Peyer's patch (tissue), 4 donors: Measurements from ENCODE around the gene RARS1. TPM values are rescaled to one million over a fixed set of nuclear protein-coding genes. Genes with fewer than 3 reads are reported as not detected.
A peak's percentile ranks its signal among the peaks of the same experiment; 100 is the strongest.

Source experiments
- DNase-seq, 3 donors: peaks; one replicate each; pipeline ENCODE4 v3.0.0-alpha.2; 2017 to 2019
- H3K27ac ChIP-seq, 4 donors: fragments of 200-600 bp; sonication (generic); one replicate each; pipeline ENCODE4 v1.5.1; 2016 to 2019
- H3K27me3 ChIP-seq, 2 donors: fragments of 200-600 bp; sonication (generic); one replicate each; pipeline ENCODE4 v1.5.1; 2019
- H3K36me3 ChIP-seq, 3 donors: fragments of 200-600 bp; sonication (generic); one replicate each; pipeline ENCODE4 v1.5.1; 2016 to 2019
- H3K4me1 ChIP-seq, 4 donors: fragments of 200-600 bp; sonication (generic); one replicate each; pipeline ENCODE4 v1.5.1; 2016 to 2019
- H3K4me3 ChIP-seq, 4 donors: fragments of 200-600 bp; sonication (generic); 1 replicate in 3 of 4; 2 replicates in 1 of 4; pipeline ENCODE4 v1.5.1; 2016 to 2019; ENCODE audit warnings: mild to moderate bottlenecking in 1 of 4
- H3K9me3 ChIP-seq, 4 donors: fragments of 200-600 bp; sonication (generic); one replicate each; pipeline ENCODE4 v1.5.1; 2016 to 2019; ENCODE audit warnings: mild to moderate bottlenecking in 1 of 4
- POLR2A ChIP-seq, 2 donors: fragments of 450-650 bp; IDR thresholded peaks; one replicate each; pipeline ENCODE4 v1.5.1; 2017; ENCODE audit warnings: antibody characterized with exemption in 2 of 2, mild to moderate bottlenecking in 2 of 2, moderate library complexity in 2 of 2
- total RNA-seq, 4 donors: library from RNA; depleted of rRNA; stranded (reverse); fragments of >200 nt; gene quantifications; one replicate each; pipeline ENCODE4 v1.1.0, GENCODE V29; 2016
- TF ChIP-seq, protein P1 (sequence below), 6 experiments: fragments of 450-650 bp in 4 of 6; fragments of 200-600 bp in 2 of 6; sonication (generic) in 1 of 6; IDR thresholded peaks; one replicate each; pipeline ENCODE4 v1.5.1; 2017 to 2019; ENCODE audit warnings: antibody characterized with exemption in 6 of 6, mild to moderate bottlenecking in 3 of 6, moderate library complexity in 1 of 6

The RARS1 gene
- total RNA-seq, 4 donors from 2014 or later = 81.5 to 115 (median 108) TPM

DNA sequence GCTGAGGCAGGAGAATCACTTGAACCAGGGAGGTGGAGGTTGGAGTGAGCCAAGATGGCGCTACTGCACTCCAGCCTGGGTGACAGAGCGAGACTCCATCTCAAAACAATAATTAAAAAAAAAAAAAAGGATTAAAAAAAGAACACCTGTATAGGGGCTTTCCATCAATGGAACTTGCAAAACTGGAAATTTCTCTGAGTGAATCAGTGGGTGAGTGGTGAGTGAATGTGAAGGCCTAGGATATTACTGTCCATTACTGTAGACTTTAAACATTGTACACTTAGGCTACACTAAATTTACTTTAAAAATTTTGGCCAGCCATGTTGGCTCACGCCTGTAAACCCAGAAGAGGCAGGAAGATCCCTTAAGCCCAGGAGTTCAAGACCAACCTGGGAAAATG lies 5.7 kb upstream of the RARS1 start:
- Histone ChIP-seq H3K9me3 (no peaks in the 10 kb centered on the region), H3K36me3 (no peaks in the 10 kb centered on the region), H3K4me3 (no peak overlapping the region), H3K27ac (no peak overlapping the region), H3K4me1 (no peaks in the 10 kb centered on the region), H3K27me3 (no peaks in the 10 kb centered on the region)
- no peak for DNase-seq
- no peak for TF ChIP-seq POLR2A (IDR thresholded peaks at IDR 0.05)
- TF ChIP-seq, protein P1, sequence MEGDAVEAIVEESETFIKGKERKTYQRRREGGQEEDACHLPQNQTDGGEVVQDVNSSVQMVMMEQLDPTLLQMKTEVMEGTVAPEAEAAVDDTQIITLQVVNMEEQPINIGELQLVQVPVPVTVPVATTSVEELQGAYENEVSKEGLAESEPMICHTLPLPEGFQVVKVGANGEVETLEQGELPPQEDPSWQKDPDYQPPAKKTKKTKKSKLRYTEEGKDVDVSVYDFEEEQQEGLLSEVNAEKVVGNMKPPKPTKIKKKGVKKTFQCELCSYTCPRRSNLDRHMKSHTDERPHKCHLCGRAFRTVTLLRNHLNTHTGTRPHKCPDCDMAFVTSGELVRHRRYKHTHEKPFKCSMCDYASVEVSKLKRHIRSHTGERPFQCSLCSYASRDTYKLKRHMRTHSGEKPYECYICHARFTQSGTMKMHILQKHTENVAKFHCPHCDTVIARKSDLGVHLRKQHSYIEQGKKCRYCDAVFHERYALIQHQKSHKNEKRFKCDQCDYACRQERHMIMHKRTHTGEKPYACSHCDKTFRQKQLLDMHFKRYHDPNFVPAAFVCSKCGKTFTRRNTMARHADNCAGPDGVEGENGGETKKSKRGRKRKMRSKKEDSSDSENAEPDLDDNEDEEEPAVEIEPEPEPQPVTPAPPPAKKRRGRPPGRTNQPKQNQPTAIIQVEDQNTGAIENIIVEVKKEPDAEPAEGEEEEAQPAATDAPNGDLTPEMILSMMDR (IDR thresholded peaks at IDR 0.05) = no peak

DNA sequence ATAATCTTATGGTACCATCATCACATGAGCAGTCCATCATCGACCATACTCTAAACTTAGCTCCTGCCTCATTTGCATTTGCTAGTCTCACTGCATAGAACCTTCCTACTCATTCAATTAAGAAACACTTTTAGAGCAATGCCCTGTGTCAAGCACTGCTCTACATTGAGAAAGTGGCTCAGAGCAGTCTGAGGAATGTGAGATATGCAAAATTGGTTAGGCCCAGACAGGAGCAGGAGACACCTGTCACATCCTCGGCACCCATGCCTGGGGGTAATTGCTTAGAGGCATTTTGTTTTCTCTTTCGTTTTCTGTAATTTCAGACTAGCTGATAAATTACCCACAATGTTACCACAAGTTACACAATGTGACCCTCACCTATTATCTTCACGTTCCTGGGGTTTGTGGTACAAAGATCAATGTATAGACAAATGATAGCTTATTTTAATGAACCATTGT lies 4.9 kb upstream of the RARS1 start:
- no peaks in the 10 kb centered on the region for H3K27me3 ChIP-seq
- H3K9me3 ChIP-seq = no peaks in the 10 kb centered on the region
- peak in 1 of 3 donors; percentile 49 for DNase-seq
- H3K27ac ChIP-seq = no peak overlapping the region
- no peaks in the 10 kb centered on the region for H3K36me3 ChIP-seq
- TF ChIP-seq, protein P1 (IDR thresholded peaks at IDR 0.05) = no peak
- TF ChIP-seq POLR2A (IDR thresholded peaks at IDR 0.05) = no peak
- no peak overlapping the region for H3K4me3 ChIP-seq
- H3K4me1 ChIP-seq = no peaks in the 10 kb centered on the region

DNA sequence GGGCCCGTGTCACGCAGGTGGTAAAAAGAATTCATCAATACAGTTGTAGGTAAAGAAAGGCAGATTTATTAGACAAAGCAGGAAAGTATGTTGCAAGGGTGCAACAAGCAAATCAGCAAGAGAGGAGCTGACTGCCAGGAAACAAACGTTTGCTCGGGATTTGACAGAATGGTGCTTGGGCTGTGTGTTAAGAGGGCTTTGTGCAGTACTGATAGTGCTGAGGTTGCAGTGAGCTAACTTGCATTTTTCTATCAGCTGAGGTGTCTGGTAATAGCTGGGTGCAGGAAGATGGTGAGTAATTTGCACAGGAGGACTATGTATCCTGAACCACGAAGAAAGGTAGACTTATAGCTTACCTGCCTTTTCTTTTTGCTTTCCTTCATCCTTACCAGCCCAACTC lies 3.9 kb upstream of the RARS1 start:
- DNase-seq = no peak
- H3K27ac ChIP-seq = no peak overlapping the region
- H3K36me3 ChIP-seq = no peaks in the 10 kb centered on the region
- TF ChIP-seq, protein P1 (IDR thresholded peaks at IDR 0.05) = no peak
- no peak for TF ChIP-seq POLR2A (IDR thresholded peaks at IDR 0.05)
- H3K27me3 ChIP-seq = no peaks in the 10 kb centered on the region
- H3K4me1 ChIP-seq = peaks cover 0 to 3% (median 0%) of the 10 kb centered on the region in 4 donors
- H3K9me3 ChIP-seq = no peaks in the 10 kb centered on the region
- H3K4me3 ChIP-seq = no peak overlapping the region

DNA sequence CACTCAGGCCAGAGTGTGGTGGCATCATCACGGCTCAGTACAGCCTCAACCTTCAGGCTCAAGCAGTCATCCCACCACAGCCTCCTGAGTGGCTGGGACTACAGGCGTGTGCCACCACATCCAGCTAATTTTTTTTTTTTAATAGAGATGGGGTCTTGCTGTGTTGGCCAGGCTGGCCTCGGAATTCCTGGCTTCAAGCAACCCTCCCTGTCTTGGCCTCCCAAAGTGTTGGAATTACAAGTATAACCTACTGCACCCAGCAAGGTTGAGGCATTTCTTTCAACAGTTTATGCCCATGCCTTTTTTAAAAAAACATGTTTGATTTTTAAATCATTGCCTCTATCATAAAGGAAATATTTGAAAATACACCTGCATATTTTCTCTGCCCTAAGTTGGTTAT lies 2.8 kb downstream of the RARS1 start:
- Histone ChIP-seq H3K4me1 (peaks cover 0 to 12% (median 3%) of the 10 kb centered on the region in 4 donors), H3K27me3 (no peaks in the 10 kb centered on the region), H3K36me3 (peaks cover 0 to 57% (median 0%) of the 10 kb centered on the region in 3 donors), H3K4me3 (no peak overlapping the region), H3K9me3 (no peaks in the 10 kb centered on the region), H3K27ac (no peak overlapping the region)
- TF ChIP-seq POLR2A (IDR thresholded peaks at IDR 0.05) = no peak
- TF ChIP-seq, protein P1 (IDR thresholded peaks at IDR 0.05) = no peak
- DNase-seq = no peak

DNA sequence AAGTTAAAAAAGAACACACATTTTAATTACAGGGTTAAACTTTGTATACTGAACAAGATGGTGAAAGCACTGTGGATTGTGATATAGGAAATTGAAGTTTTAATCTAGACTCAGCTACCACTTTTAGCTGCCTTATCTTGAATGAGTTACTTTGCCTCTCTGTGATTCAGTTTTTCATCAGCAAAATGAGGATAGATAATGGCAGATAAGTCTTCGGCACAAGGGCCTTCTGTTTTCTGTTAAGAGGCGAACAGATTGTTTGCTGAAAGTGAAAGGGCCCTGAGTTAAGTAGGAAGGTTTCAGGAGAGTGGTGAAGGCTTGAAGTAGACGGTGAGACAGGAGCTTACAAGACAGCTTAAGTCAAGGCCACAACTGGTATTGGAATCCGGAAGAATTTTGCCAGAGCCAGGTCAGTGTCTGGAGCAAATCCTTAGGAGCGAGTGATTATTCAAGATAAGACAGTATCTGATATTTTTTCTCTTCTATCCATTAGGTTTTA lies 7.8 kb downstream of the RARS1 start:
- TF ChIP-seq POLR2A (IDR thresholded peaks at IDR 0.05) = no peak
- TF ChIP-seq, protein P1 (IDR thresholded peaks at IDR 0.05) = no peak
- no peaks in the 10 kb centered on the region for H3K27me3 ChIP-seq
- peaks cover 0 to 95% (median 0%) of the 10 kb centered on the region in 3 donors for H3K36me3 ChIP-seq
- no peaks in the 10 kb centered on the region for H3K4me1 ChIP-seq
- H3K4me3 ChIP-seq = no peak overlapping the region
- H3K9me3 ChIP-seq = no peaks in the 10 kb centered on the region
- H3K27ac ChIP-seq = no peak overlapping the region
- DNase-seq = no peak
